ENCODE measurements around the gene TET3.

DNA sequence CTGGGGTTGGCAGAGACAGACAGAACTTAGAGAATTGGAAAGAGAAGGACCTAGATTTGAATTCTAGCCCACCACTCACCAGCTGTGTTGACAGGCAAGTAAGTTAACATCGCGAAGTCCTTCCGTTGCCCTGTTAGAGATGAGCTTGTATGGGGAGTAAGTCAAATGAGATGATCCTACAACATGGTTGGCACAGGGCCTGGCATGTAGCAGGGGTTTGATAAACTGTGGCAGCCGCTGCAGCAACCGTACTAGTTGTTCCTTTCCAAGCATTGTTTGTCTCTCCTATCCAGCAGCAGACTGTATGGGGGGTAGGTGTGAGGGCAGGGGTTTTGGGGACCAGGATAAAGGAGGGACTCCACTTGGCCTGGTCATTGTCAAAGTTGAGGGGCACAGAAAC, 16.0 kb downstream of the TET3 start:
- TF ChIP-seq, protein P1, sequence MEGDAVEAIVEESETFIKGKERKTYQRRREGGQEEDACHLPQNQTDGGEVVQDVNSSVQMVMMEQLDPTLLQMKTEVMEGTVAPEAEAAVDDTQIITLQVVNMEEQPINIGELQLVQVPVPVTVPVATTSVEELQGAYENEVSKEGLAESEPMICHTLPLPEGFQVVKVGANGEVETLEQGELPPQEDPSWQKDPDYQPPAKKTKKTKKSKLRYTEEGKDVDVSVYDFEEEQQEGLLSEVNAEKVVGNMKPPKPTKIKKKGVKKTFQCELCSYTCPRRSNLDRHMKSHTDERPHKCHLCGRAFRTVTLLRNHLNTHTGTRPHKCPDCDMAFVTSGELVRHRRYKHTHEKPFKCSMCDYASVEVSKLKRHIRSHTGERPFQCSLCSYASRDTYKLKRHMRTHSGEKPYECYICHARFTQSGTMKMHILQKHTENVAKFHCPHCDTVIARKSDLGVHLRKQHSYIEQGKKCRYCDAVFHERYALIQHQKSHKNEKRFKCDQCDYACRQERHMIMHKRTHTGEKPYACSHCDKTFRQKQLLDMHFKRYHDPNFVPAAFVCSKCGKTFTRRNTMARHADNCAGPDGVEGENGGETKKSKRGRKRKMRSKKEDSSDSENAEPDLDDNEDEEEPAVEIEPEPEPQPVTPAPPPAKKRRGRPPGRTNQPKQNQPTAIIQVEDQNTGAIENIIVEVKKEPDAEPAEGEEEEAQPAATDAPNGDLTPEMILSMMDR (IDR thresholded peaks at IDR 0.05; ENCODE audit: poor library complexity), result no peak
- no peak for TF ChIP-seq EZH2 (IDR thresholded peaks at IDR 0.05; ENCODE audit: borderline replicate concordance)
